Measurements from ENCODE around the gene PDILT. TPM values are rescaled to one million over a fixed set of nuclear protein-coding genes. Genes with fewer than 3 reads are reported as not detected.
"Not testable (repeated sequence)": the region's sequence is repeated elsewhere in the genome, so short reads cannot be mapped to it uniquely, and the experiment has no call there.

The PDILT gene
- total RNA-seq, 1 experiment from 2014 or later, result not detected

DNA sequence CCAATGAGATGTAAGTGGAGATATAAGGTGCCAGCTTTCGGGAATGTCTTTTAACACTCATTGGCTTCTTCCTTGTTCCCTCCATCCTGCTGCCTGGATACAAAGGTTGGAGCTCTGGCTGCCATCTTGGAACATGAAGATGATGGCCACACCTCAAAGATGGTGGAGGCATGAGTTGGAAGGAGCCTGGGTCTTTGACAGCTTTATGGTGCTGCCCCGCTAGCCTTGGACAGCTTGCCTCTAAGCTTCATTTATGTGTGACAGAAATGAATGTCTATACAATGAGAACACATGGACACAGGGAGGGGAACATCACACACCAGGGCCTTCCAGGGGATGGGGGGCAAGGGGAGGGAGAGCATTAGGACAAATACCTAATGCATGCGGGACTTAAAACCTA lies 90.8 kb downstream of the PDILT start:
- Histone ChIP-seq H3K4me1 (no peaks in the 10 kb centered on the region), H3K4me3 (no peak overlapping the region), H3K27ac (no peak overlapping the region), H3K27me3 (no peaks in the 10 kb centered on the region), H3K9me3 (replicated peaks) (no peaks in the 10 kb centered on the region), H3K36me3 (no peaks in the 10 kb centered on the region)
- no peak for DNase-seq

DNA sequence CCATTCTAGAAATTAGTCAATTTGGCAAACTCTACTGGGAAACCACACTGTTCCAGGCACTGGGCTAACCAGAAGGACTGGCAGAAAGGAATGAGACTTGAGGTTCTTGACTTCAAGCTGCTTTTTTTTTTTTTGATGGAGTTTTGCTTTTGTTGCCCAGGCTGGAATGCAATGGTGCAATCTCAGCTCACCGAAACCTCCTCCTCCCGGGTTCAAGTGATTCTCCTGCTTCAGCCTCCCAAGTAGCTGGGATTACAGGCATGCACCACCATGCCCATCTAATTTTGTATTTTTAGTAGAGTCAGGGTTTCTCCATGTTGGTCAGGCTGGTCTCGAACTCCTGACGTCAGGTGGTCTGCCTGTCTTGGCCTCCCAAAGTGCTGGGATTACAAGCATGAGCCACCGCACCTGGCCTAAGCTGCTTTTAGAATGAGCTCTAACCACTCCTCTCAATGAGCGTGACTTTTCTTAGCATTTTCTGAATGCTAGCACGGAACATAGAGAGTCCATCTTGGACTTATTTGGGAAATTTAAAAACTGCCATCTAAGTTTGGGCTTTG lies 91.9 kb downstream of the PDILT start:
- H3K27ac ChIP-seq, H3K4me1 ChIP-seq: not testable (repeated sequence)

DNA sequence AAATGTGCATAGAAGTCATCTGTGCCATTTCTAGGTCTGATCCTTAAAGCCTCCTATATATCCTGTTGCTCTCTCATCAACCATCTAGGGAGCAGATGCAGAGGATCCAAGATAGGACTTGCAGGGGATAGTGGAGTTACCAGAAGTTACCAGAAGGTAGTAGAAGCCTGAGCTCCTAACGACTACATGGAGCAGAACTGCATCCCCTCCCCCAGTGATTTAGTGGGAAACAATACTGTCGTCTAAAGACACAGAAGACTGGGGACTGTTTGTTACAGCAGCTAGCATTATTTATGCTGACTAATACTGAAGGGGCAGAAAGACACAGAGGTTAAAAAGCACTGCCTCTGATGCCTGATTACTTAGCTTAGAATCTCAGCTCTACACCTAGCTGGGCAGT lies 93.0 kb downstream of the PDILT start:
- Histone ChIP-seq H3K36me3 (no peaks in the 10 kb centered on the region), H3K4me3 (no peak overlapping the region), H3K27ac (no peak overlapping the region), H3K27me3 (no peaks in the 10 kb centered on the region), H3K9me3 (replicated peaks) (no peaks in the 10 kb centered on the region), H3K4me1 (no peaks in the 10 kb centered on the region)
- DNase-seq, result no peak

More for the DNA sequence above, 91.9 kb downstream of the PDILT start:
- H3K36me3 ChIP-seq; H3K9me3 ChIP-seq (replicated peaks); DNase-seq; H3K4me3 ChIP-seq; H3K27me3 ChIP-seq: not testable (repeated sequence)

DNA sequence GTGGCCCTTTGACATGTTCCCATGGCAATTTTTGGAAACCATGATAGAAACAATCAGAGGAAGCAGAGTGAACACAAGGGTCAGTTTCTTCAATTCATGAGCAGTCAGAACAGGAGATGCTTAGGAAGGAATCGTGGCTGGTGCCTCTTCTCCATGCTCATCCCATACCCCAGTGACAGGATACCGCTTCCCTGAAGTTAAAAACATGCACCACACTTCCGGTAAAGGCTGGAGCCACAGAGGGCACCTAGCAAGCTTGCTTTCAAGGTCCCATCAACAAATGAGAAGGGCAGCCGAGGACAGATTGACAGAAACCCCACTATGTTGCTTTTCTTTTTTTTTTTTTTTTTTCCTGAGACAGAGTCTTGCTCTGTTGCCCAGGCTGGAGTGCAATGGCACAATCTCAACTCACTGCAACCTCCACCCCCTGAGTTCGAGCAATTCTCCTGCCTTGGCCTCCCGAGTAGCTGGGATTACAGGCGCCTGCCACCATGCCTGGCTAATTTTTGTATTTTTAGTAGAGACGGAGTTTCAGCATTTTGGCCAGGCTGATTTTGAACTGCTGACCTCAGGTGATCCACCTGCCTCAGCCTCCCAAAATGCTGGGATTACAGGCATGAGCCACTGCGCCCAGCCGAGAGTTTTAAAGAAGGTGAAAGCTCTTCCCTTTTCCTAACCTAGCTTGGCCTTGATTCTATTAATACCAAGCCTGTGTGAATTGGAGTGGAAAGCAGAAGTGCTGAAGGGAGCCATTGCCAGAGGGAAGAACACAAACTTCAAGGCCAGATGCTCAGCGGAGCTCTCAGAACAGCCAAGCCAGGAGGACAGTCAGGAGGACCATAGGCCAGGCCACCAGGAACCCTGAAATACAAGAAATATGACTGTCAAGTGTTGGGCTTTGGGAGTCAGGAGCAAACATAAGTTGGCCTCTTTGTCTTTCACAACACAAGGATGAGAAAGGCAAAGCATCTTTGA lies 93.8 kb downstream of the PDILT start:
- Histone ChIP-seq H3K9me3 (replicated peaks) (no peaks in the 10 kb centered on the region), H3K4me1 (no peaks in the 10 kb centered on the region), H3K4me3 (no peak overlapping the region), H3K27me3 (no peaks in the 10 kb centered on the region), H3K27ac (no peak overlapping the region), H3K36me3 (no peaks in the 10 kb centered on the region)
- no peak for DNase-seq

DNA sequence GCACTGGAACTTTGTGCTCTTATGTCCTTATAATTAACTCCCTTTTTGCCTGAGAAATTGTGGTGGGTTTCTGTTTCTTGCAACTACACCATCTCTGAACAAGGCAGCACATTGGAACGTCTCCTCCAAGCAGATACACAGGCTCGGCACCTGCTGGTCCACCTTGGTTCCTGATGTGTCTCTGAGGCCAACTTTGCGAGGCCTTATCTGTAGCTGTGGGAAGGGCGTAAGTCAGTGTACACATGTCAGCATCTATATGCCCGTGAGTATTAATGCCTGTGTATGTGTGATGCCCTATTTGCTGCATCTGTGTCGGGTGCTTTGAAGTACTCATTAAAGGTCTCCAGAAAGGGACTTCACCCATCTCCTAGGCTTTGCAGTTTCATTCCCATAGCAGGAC lies 94.8 kb downstream of the PDILT start:
- Histone ChIP-seq H3K36me3 (no peaks in the 10 kb centered on the region), H3K4me1 (no peaks in the 10 kb centered on the region), H3K27me3 (no peaks in the 10 kb centered on the region), H3K9me3 (replicated peaks) (no peaks in the 10 kb centered on the region), H3K4me3 (no peak overlapping the region), H3K27ac (no peak overlapping the region)
- no peak for DNase-seq

Other genes starting within 250 kb of the PDILT start
- gene GP2, start 77.2 kb downstream of the PDILT start, total RNA-seq (2014; rRNA removed; shearing (Covaris generic)), result not detected in 2 replicates
- not detected in 2 replicates for gene UMOD, start 52.0 kb downstream of the PDILT start, total RNA-seq (2014; rRNA removed; shearing (Covaris generic))
- gene ACSM5, start 4.8 kb upstream of the PDILT start, total RNA-seq (2014; rRNA removed; shearing (Covaris generic)), result 0.53 TPM in 1 of 2 replicates, not detected in the other
- gene ACSM2A, start 46.8 kb upstream of the PDILT start, total RNA-seq (2014; rRNA removed; shearing (Covaris generic)), result not detected in 2 replicates
- not detected in 2 replicates for gene ACSM2B, start 171.6 kb upstream of the PDILT start, total RNA-seq (2014; rRNA removed; shearing (Covaris generic))